HG02938 (cell line): Measurements from ENCODE around the gene CABLES1.

Source experiments
- ATAC-seq: cut with Tn5 transposase; IDR thresholded peaks from one replicate; pipeline ENCODE4 v1.9.1; 2021; ENCODE audit warnings: mild to moderate bottlenecking, moderate library complexity; ENCODE audit not compliant: unreplicated experiment

The CABLES1 gene

DNA sequence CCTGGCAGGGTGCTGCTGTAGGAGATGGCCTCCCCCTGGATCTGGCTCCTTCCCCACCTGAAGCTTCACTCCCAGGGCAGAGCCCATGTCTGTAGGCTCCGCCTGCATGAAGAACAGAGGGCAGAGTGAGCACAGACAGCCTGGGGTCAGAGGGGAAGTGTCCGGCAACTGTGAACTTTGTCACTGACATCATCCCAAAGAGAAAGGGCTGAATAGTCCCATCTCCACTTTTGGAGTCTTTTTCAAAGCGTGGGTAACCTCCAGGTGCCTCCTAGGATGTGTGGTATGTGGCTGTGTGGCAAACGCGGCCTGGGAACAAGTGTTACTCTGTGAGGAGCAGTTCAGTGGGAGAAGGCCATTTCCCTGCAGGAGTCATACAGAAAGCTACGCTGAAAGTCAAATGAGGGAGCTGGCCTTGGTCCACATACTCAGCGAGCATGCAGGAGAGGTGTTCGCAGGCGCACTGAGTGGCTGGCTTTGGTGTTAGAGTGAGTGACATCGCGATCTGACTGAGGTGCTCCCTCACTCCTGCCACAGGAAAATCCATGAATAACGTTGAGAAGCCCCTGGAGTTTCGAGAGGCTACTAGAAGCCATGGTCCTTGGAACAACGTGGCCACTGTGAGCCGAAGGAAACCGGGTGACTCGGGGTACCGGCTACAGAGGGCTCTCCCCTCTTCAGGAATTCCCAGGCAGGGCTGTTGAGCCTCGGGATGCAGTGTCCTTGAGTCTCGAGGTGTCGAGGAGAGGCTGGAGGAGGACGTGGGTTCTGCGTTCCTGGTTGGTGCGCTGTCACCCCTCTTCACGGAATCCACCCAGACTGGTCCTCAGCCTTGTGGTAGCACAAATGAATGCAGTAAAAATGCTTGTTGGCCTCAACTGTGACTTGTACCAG lies 54.7 kb downstream of the CABLES1 start:
- no peak for ATAC-seq

- no peak for ATAC-seq
Observed at GRCh38 chr18:23191232-23191631, 55.9 kb downstream of the CABLES1 start.

DNA sequence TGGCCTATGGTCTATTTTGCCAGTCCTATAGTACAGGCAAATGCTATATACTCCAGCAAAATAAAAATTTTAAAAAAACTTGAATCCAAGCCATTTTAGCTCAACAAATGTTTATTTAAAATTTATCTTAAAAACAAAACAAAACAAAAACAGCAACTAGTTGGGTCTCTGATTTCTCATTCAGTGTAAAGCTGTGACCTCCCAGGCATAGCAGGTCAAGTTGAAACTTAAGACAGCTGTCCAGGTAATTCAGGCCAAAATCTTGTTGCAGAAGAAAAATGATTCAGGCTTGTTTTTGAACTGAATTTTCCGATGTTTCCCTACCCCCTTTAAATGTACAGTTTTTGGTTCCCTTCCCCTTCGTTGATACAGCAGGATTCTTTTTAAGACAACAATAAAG lies 58.5 kb downstream of the CABLES1 start:
- ATAC-seq, result no peak

DNA sequence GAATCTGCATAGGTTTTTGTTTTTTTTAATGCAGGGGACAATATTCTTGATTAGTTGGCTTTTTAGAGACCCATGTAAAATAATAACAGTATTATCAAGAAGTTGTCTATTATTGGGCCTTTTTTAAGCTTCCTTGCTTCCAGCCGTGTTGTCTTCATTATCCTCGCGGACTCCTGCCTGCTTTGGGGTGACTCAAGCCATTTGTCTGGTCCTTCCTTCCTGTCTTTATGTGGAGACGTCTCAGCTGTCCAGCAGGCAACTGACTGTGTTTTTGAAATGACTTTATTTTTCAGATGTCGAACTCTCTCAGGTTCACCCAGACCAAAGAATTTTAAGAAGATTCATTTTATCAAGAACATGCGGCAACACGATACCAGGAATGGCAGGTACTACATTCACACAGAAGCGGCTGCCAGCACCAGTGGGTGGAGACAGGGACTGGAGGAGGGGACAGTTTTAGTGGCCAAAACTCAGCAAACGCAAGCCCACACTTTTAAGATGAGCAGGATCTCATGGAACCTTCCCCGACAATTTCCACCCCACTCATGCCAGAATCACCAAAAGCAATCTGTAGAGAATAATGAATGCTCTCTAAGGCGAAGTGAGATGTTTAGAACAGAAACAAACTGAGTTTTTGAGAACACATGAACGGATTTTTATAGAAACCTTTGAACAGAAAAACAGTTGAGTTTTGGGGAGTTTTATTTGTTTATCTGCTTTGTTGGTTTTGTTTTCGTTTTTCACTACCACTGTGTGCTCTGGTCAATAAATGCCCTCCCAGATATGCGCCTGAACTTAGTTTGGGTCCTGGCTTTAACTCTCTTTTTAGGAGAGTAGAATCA lies 59.1 kb downstream of the CABLES1 start:
- ATAC-seq, result no peak

- ATAC-seq, result no peak
Observed at GRCh38 chr18:23194997-23195957, 60.0 kb downstream of the CABLES1 start.

DNA sequence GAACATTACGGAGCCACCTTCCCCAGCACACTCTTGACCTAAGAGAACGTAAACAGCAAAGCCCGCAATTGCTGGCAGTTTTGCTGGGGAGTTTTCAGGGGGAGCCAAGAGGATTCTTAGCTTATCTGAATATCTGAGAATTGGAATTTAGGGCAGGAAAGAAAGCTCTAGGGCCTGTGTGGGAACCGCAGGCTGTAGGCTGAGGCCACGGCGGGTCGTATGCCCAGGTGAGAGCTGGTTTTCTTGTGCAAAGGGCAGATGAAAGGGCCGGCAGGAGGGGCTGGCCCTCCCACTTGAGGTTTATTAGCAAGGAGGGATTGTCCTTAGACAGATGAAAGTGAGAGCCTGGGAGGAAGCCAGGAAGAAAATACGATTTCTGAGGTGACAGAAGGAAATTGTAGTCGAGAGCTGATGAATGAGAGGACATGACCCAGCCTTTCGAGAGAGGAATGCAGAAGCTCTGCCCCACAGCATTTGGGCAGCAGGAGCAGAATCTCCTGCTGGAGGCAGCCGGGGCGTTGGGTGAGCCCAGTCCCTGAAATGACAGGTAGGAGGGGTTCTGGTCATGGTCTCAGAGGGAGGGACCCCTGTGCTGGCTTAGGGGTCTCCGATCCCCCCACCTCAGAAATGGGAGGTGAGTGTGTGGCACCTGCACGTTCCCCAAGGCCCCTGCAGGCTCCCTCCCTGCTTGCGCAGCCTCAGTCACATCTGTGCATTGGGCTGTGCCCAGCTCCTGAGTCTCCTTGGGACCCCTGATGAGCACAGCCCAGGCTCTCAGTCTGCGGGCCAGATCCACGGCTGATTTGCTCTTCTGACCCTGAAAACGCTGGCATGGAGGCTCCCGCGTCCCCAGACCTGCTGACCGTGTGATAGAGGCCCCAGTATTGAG lies 61.1 kb downstream of the CABLES1 start:
- ATAC-seq, result no peak

DNA sequence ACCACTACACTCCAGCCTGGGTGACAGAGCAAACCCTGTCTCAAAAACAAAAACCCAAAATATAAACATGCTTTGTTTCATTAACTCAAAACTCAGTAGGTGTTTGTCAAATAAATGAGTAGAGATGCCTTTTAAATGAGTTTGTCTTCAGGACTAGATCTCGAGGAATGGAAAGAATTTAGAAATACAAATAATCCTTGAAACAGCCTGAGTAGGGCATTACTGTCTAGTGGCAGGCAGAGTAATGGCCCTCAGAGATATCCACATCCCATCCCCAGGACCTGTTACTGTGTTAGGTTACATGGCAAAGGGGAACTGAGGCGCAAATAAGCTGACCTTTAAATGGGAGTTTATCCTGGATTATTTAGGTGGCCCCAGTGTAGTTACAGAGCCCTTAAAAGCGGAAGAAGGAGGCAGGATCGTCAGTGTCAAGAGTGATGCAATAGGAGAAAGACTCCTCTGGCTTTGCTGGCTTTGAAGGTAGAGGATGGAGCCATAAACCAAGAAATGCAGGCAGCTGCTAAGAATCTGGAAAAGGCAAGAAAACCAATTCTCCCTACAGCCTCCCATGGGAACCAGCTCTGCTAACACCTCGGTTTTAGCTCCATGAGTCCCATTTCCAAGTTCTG lies 63.0 kb downstream of the CABLES1 start:
- ATAC-seq, result no peak

GRCh38 chr18:23200756-23201155 lies 65.5 kb downstream of the CABLES1 start:
- ATAC-seq, result no peak

DNA sequence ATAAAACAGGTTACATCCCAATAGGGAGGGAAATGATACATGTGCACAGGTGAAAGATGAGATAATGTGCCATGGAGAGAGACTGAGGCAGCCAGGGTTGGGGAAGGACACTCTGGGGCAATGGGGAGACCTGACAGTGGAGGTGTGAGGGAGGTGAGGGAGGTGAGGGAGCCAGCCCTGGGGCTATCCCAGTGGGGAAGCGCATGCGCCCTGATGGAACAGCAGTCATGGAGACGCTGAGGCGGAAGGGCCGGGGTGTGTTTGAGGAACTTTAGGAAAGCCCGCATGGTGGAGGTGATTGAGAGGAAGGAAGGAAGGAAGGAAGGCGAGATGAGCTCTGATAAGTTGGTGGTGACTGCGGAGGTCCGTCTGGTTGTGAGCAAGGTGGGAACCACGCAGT lies 66.5 kb downstream of the CABLES1 start:
- no peak for ATAC-seq

GRCh38 chr18:23203891-23204432 lies 68.7 kb downstream of the CABLES1 start:
- no peak for ATAC-seq

DNA sequence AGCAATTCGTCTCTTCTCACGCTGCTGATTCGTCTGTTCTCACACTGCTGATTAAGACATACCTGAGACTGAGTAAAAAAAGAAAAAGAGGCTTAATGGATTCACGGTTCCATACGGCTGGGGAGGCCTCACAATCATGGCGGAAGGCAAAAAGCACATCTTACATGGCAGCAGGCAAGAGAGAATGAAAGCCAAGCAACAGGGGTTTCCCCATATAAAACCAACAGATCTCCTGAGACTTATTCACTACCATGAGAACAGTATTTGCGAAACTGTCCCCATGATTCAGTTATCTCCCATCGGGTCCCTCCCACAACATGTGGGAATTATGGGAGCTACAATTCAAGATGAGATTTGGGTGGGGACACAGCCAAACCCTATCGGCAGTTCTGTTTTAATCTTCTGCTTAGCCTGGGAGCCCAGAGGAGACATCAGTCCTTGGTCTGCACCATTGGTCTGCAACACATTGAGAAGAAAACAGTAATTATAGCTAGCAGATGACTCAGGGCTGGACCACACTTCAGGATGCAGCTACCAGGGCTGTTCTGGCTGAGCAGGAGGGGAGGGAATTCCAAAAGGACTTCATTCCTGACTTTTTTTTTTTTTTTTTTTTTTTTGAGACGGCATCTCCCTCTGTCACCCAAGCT lies 69.4 kb downstream of the CABLES1 start:
- ATAC-seq, result no peak

DNA sequence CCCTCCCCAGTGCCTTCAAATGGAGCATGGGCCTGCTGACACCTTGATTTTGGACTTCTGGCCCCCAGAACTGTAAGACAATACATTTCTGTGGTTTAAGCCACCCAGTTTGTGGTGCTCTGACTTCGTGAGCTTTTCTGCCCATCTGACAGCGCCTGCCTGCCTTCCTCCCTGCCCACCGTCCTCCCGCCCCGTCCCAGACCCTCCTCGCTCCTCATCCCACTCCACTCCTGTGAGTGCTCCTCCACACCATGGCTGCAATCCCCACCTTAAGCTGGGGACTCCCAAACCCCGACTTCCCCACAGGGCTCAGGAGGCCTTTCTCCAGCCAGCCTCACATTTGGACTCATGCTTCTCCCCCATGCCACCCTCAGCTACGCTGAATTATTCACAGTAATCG lies 70.7 kb downstream of the CABLES1 start:
- ATAC-seq, result no peak

- ATAC-seq, result no peak
Observed at GRCh38 chr18:23207191-23207955, 72.1 kb downstream of the CABLES1 start.

DNA sequence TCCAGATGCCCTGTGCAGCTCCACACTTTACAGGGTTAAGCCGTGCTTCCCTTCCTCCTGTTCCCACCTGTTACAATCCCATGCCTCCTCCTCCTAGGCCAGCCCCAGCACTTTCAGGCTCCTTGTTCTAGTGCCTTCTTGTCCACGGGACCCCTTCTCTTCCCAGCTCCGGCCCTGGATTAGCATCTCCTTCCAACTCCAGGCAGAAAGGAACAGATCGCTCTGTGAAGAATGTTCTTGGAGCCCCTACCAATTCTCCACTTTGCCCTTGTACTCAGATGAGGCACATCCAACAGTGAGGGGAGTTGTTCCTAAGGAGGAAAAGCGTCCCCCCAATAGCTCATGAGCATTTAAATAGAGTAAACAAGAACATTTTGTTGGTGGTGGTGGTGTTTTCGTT lies 72.7 kb downstream of the CABLES1 start:
- ATAC-seq, result no peak

GRCh38 chr18:23208600-23208999 lies 73.3 kb downstream of the CABLES1 start:
- no peak for ATAC-seq

DNA sequence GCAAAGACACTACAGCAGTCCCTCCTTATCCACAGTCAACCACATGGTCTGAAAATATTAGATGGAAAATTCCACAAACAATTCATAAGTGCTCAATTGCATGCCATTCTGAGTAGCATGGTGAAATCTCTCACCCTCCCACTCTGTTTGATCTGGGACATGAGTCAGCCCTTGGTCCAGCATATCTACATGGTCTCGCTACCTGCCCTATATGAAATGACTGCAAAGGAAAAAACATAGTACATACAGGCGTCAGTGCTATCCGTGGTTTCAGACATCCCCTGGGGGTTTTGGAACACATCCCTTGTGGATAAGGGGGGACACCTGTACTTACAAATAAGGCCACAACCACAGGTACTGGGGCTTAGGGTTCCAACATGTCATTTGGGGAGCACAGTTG lies 73.7 kb downstream of the CABLES1 start:
- no peak for ATAC-seq

DNA sequence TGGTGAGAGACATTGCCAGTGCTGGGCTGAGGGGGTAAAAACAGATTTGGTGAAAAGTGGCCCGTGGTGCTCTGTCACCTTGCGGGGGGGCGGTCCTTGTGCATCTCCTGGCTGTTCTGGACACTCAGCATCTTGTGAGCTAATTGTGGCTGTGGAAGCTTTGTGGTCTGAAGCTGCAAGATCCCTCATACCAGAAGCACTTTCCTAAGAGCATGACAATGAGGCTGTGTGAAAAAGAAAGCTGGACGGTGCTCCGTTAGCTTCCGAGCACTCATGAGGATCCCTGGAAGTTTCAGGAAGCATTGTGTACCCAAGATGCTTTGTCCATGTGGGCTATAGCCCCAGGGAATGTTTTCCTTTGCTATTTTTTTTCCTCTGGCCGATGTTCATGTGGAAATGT lies 74.5 kb downstream of the CABLES1 start:
- ATAC-seq, result no peak

GRCh38 chr18:23210526-23210925 lies 75.2 kb downstream of the CABLES1 start:
- ATAC-seq, result no peak
